GM12874 (cell line): Measurements from ENCODE around the gene INS.

Experiments
- TF ChIP-seq, protein P1 (sequence below): IDR thresholded peaks from 2 replicates; pipeline ENCODE4 v1.5.1; 2011; ENCODE audit warnings: low read depth, mild to moderate bottlenecking, control low read depth, low read length, moderate library complexity; ENCODE audit not compliant: insufficient read depth

Gene INS

DNA sequence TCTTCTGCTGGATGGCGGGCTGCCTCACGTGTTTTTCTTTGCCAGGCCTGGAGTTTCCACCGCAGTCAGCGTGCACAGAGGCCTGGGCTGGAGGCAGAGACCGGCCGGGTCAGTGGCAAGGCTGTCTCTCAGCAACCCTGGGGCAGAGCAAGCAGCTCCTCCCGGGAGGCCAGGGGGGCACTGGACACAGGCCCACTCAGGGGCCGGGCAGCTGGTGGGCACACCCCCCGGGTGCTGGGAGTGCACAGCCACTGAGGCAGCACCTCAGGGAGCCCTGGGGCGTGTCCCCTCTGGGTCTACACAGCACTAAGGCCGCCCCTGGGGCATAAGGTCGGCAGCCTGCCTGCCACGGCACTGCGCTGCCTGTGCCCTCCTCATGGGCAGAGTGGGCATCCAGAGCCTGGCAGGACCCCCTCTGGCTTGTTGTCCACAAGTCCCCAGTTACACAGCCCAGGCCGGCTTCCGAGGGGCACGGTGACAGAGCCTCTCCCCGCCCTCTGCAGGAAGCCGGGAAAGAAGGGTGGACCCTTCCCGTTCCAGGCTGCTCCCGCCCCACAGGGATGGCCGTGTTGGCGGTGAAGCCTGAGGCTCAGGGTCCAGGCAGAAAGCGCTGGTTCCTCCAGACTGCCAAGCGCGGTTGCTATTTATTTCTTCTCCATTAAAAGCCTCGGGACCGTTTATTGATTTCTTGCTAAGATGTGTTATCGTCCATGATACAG is 29.1 kb upstream of the INS start:
- TF ChIP-seq, protein P1, sequence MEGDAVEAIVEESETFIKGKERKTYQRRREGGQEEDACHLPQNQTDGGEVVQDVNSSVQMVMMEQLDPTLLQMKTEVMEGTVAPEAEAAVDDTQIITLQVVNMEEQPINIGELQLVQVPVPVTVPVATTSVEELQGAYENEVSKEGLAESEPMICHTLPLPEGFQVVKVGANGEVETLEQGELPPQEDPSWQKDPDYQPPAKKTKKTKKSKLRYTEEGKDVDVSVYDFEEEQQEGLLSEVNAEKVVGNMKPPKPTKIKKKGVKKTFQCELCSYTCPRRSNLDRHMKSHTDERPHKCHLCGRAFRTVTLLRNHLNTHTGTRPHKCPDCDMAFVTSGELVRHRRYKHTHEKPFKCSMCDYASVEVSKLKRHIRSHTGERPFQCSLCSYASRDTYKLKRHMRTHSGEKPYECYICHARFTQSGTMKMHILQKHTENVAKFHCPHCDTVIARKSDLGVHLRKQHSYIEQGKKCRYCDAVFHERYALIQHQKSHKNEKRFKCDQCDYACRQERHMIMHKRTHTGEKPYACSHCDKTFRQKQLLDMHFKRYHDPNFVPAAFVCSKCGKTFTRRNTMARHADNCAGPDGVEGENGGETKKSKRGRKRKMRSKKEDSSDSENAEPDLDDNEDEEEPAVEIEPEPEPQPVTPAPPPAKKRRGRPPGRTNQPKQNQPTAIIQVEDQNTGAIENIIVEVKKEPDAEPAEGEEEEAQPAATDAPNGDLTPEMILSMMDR, result no peak

DNA sequence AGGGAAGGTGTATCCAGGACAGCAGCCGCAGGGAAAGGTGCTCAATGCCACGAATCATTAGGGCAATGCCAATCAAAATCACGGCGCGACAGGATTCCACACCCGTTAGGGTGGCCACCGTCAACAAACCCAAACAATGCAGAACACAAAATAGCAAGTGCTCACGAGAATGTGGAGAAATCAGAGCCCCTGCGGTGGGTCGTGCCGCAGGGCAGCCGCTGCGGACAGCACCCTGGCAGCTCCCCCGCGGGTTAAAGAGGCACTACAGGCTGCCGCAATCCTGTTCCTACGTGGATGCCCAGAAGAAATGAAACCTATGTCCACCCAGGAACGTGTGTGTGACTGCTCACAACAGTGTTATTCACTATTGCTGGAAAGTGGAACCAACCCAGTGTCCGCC is 27.7 kb upstream of the INS start:
- TF ChIP-seq, protein P1, result no peak

DNA sequence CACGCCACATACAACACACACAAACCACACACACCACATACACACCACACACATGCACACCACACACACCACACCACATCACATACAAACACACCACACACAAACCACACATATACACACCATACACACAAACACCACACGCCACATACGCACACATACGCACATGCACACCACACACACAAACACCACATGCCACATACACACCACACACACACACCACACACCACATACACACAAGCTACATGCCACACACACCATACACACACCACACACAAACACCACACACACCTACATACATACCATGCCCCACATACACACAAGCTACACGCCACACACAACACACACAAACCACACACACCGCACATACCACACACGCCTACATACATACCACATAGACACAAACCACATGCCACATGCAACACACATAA is 26.3 kb upstream of the INS start:
- TF ChIP-seq, protein P1, result no peak

DNA sequence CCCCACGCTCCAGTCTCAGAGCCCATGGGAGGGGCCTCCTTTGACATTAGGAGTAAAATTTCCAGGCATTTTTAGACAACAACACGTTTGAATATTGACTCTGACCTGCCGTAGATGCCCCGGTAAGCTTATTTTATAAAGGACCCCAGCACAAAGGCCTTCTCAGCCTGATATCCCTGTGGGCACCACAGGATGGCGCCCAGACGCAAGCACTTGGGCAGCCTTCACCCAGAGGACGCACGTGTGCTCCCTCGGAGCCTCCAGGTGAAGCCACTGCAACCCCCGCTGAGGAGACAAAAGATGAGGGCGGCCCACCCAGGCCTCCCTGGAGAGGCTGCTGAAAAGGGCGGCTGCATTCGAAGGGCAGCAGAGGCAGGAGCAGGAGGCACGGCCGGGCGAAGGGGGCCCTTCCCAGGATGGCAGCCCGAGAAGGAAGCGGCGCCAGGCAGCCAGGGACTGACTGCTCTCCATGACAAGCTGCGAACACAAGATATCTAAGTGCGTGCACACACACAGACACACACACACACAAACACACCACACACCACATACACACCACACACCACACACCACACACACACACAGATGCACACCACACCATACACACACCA is 25.8 kb upstream of the INS start:
- TF ChIP-seq, protein P1, result peak; percentile 54

DNA sequence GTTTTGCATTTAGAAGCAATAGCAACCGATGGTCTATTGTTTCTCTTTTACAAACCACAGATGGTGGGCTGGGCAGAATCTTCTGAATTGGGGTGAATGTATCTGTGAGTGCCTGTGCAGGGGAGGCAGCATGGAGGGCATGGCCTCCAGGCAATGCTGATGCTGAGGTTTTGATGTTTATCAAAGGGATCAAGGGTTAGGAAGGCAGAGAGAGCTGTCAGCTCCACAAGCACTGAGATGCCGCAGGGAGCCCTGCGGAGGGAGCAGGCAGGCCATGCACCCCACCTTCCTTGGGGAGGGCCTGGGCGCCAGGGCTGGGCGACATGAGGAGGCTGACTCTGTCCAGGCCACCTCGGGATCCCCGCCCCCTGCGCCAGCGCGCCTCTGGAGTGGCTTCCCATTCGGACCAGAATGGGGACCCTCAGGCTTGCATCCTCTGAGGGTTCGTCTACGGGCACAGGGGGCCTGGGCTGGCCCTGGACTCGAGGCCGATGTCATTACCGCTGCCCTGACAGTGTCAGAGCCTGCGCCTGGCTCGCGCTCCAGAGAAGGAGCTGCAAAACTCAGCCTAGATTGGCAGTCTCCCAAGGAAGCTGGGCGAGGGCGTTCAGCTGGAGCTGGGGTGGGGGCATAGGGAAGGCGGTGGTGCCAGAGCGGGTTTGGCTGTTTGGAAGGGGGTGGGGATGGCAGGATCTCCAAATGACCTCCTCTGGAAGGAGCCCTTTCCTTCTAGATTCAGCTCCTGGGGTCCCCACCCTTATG is 24.5 kb upstream of the INS start:
- TF ChIP-seq, protein P1, result no peak

DNA sequence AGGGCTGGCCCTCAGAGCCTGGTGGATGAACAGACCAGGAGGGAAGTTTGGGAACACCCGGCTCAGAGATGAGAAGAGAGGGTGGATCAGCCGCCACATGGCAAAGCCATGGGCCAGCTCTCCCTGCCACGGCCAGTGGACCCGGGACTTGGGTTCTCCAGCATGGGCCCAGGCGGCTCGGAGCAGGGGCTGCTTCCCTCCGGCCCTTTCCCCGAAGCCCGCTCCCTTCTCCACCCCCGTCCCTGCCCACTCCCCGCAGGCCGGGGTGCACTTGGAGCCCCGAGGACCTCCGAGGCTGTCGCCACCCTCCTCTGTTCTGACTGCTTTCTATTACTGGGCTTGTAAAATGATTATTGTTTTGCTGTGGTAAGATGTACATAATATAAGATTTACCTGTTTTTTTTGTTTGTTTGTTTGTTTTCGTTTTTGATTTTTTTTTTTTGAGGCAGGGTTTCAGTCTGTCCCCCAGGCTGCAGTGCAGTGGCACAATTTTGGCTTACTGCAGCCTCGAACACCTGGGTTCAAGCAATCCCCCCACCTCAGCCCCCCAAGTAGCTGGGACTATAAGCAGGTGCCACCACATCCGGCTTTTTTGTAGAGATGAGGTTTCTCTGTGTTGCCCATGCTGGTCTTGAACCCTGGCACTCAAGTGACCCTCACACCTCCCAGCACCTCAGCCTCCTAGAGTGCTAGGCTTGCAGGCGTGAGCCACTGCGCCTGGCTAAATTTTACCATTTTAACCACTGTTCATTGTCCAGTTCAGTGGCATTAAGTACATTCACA is 21.9 kb upstream of the INS start:
- TF ChIP-seq, protein P1, result no peak

DNA sequence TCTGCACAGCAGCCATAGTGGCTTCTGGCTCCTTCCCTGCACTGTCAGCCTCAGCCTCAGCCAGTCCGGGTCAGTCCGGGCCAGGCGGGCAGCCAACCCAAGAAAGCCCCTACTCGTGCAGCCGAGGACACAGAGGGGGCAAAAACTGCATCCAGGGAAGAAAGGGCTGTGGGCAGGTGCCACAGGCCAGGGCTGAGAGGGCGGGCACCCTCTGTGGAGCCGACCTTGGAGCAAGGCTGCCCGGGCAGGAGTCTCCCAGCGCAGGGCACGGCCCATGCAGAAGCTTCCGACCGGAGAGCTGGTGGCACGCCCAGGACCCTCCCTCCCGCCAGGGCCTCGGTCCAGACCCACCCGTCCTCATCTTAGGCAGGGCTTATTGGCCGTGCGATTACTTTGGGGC is 21.1 kb upstream of the INS start:
- TF ChIP-seq, protein P1, result no peak
